ENCODE data around the gene CTNNBL1. TPM values are rescaled to one million over a fixed set of nuclear protein-coding genes. Genes with fewer than 3 reads are reported as not detected.
"Not testable (repeated sequence)": the region's sequence is repeated elsewhere in the genome, so short reads cannot be mapped to it uniquely, and the experiment has no call there.

Gene CTNNBL1
- total and polyA plus RNA-seq, 8 donors: 36.0 to 63.6 (median 50.1) TPM

DNA sequence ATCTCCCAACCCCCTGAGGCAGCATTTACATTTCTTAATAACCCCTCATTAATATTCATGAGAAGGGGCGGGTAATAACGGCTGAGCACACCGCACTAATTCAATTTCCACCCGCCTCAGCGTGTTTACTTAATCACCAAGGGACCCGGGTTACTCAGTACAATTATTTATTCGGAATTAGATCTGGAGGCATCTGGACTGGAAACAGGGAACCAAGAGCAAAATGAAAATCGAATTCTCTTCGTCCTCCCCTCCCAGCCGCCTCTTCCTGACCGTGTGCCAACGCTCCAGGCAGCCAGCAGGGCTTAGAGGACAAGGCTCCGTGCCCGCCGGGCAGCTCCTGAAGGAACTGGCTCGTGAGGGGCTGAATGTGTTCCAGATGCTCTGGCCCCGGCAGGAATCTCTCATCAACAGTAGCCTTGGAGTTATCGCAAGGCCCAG, 23.5 kb upstream of the CTNNBL1 start:
- TF ChIP-seq CTCF (IDR thresholded peaks at IDR 0.05): no peak
- Histone ChIP-seq H3K4me3 (peak overlapping the region in 1 of 2 donors; percentile 2), H3K27me3 (peaks cover 0 to 18% of the 10 kb centered on the region in 2 donors), H3K4me1 (no peaks in the 10 kb centered on the region), H3K36me3 (no peaks in the 10 kb centered on the region), H3K9me3 (no peaks in the 10 kb centered on the region), H3K27ac (no peak overlapping the region)
- ATAC-seq (no peak), DNase-seq (peak in 2 of 4 donors; percentile 13 to 21)
- intact Hi-C loops (cut with DNase I): no loop called here

DNA sequence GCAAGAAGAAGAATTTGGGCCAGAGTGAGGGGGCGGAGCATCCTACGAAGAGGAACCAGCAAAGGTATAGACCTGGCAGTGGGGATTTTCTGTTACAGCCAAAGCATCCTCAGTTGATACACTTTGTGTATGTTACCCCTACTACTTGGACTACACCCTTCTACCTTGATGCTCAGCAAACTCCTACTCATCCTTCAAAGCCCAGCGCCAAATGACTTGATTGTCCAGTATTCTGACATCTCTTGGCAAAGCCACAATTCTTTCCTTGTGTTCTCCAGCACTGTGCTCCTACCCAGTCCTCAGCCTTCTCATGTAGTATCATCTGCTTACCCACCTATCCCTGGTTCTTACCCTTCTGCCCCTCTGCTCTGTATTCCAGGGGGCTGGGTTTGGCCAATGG, 21.7 kb upstream of the CTNNBL1 start:
- ATAC-seq: no peak
- intact Hi-C loops (cut with DNase I): no loop called here

GRCh38 chr20:37673444-37673843, 20.4 kb upstream of the CTNNBL1 start:
- Histone ChIP-seq H3K36me3 (no peaks in the 10 kb centered on the region), H3K4me3 (no peak overlapping the region), H3K4me1 (no peaks in the 10 kb centered on the region), H3K27ac (no peak overlapping the region), H3K9me3 (no peaks in the 10 kb centered on the region), H3K27me3 (peaks cover 0 to 27% of the 10 kb centered on the region in 2 donors)
- no peak for DNase-seq
- ATAC-seq: no peak
- intact Hi-C loops (cut with DNase I): no loop called here
- TF ChIP-seq CTCF (IDR thresholded peaks at IDR 0.05): no peak

More for the DNA sequence above, 21.7 kb upstream of the CTNNBL1 start:
- Histone ChIP-seq H3K27me3 (peaks cover 0 to 18% of the 10 kb centered on the region in 2 donors), H3K36me3 (no peaks in the 10 kb centered on the region), H3K4me3 (no peak overlapping the region), H3K9me3 (no peaks in the 10 kb centered on the region), H3K27ac (no peak overlapping the region), H3K4me1 (no peaks in the 10 kb centered on the region)
- no peak for TF ChIP-seq CTCF (IDR thresholded peaks at IDR 0.05)
- DNase-seq: no peak

- intact Hi-C loops (cut with DNase I): no loop called here
- Histone ChIP-seq H3K4me3 (no peak overlapping the region), H3K4me1 (no peaks in the 10 kb centered on the region), H3K9me3 (no peaks in the 10 kb centered on the region), H3K27ac (no peak overlapping the region), H3K27me3 (peaks cover 0 to 32% of the 10 kb centered on the region in 2 donors), H3K36me3 (no peaks in the 10 kb centered on the region)
- ATAC-seq: no peak
- no peak for DNase-seq
- TF ChIP-seq CTCF (IDR thresholded peaks at IDR 0.05): no peak
Measured at GRCh38 chr20:37676440-37676839, 17.4 kb upstream of the CTNNBL1 start.

DNA sequence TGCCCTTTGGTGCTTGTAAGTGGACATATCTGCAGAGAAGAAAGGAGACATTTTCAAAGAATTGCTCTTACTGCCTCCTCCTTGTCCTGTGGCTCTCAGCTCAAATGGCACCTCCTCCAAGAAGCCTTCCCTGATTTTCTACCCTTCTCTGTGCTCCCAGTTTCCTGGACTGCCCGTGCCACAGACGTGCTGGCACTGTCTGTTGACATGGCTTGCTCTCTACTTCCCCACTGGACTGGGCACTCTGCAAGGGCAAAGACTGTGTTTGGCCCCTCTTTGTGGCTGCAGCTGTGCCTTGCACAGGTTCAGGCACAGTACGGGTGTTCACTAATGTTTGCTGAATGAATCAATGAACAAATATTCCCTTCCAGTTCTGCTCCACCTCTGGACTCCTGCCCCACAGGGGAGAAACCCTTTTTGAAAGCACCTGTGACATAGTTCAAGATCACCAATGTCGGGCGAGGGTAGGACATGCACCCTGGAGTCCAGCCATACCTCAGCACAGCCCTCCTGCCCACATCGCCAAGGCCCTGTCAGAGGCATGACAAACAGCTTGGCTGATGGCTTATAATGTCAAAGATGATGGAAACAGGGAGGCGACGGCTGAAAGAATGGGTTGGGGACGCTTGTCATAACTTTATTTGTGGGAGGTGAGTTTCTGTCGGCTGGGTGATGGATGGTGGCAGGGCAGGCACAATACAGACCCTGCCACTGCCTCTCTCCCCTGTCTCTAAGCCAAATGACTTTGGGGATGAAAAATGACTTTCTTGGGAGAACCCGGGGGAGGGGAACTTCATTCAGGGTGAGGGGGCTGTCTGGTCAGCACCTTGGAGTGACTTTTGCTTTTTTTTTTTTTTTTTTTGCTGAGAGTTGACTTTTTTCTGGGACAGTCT, 15.6 kb upstream of the CTNNBL1 start:
- H3K36me3 ChIP-seq: no peaks in the 10 kb centered on the region
- no peak for ATAC-seq
- no peak for DNase-seq

GRCh38 chr20:37679751-37680150, 14.1 kb upstream of the CTNNBL1 start:
- H3K36me3 ChIP-seq; H3K9me3 ChIP-seq; intact Hi-C loops (cut with DNase I); DNase-seq; H3K4me1 ChIP-seq; H3K4me3 ChIP-seq; ATAC-seq; H3K27ac ChIP-seq: not testable (repeated sequence)
- H3K27me3 ChIP-seq: peaks cover 0 to 43% of the 10 kb centered on the region in 2 donors

More for the DNA sequence above, 15.6 kb upstream of the CTNNBL1 start:
- Histone ChIP-seq H3K4me1 (no peaks in the 10 kb centered on the region), H3K27me3 (peaks cover 0 to 43% of the 10 kb centered on the region in 2 donors), H3K9me3 (no peaks in the 10 kb centered on the region), H3K4me3 (no peak overlapping the region), H3K27ac (no peak overlapping the region)
- intact Hi-C loops (cut with DNase I): no loop called here
- TF ChIP-seq CTCF (IDR thresholded peaks at IDR 0.05): no peak

Measured in left lung (tissue), 10 donors.